ENCODE measurements around the gene TECPR1. TPM values are rescaled to one million over a fixed set of nuclear protein-coding genes. Genes with fewer than 3 reads are reported as not detected.

Gene TECPR1
- total and polyA plus RNA-seq, 2 of the 8 experiments (the other 6 are each of a cell fraction or from before 2014, with no cell fraction given) = 1.3 to 11.1 TPM

- H3K27me3 ChIP-seq (replicated peaks in 1 of 4; ENCODE audit: control insufficient read depth in 3 of 4, extremely low read depth in 1 of 4, insufficient read depth in 3 of 4, low read length in 3 of 4) = no peaks in the 10 kb centered on the region
Observed at GRCh38 chr7:98295467-98296192, 43.6 kb upstream of the TECPR1 start.

More at GRCh38 chr7:98295467-98296192, 43.6 kb upstream of the TECPR1 start:
- Histone ChIP-seq H4K20me1 (replicated peaks in 1 of 2; ENCODE audit: control insufficient read depth in 1 of 2, insufficient read depth in 2 of 2, low read length in 2 of 2) (peaks cover 15 to 26% of the 10 kb centered on the region in 2 experiments), H3K4ac (replicated peaks; ENCODE audit: insufficient read length, low read depth, low read length) (no peak overlapping the region), H2BK5ac (ENCODE audit: low read depth, low read length) (no peak overlapping the region), H3K36me3 (ENCODE audit: control insufficient read depth in 2 of 4, insufficient read depth in 4 of 4, low read length in 3 of 4) (peaks cover 9 to 20% (median 13%) of the 10 kb centered on the region in 4 experiments; a peak in 7 of 8 replicates), H3K4me3 (ENCODE audit: extremely low read depth in 1 of 4, insufficient read depth in 2 of 4, low read depth in 3 of 4, low read length in 4 of 4) (no peak overlapping the region), H3K23ac (ENCODE audit: insufficient read length) (no peak overlapping the region), H3K56ac (replicated peaks; ENCODE audit: insufficient read length, low read depth, low read length) (no peak overlapping the region), H2AFZ (ENCODE audit: low read length) (no peak overlapping the region), H2BK15ac (ENCODE audit: low read length) (no peak overlapping the region), H2BK120ac (replicated peaks; ENCODE audit: low read depth, low read length) (no peak overlapping the region), H3K14ac (ENCODE audit: insufficient read length) (no peak overlapping the region), H3K79me1 (ENCODE audit: low read depth, low read length) (no peaks in the 10 kb centered on the region), H3K79me2 (ENCODE audit: control insufficient read depth in 1 of 2, insufficient read depth in 2 of 2, low read length in 2 of 2) (no peaks in the 10 kb centered on the region; a peak in 1 of 4 replicates), H4K91ac (replicated peaks; ENCODE audit: insufficient read length, low read length) (no peak overlapping the region), H4K5ac (ENCODE audit: insufficient read length, low read depth, low read length) (no peak overlapping the region), H3K4me1 (replicated peaks in 1 of 4; ENCODE audit: control insufficient read depth in 3 of 4, insufficient read depth in 4 of 4, low read length in 3 of 4) (peaks cover 0 to 10% (median 3%) of the 10 kb centered on the region in 4 experiments; a peak in 5 of 7 replicates), H2BK20ac (ENCODE audit: low read length) (no peak overlapping the region), H2BK12ac (ENCODE audit: low read depth, low read length) (no peak overlapping the region), H3K9ac (replicated peaks in 1 of 4; ENCODE audit: extremely low read depth in 1 of 4, low read depth in 3 of 4, low read length in 3 of 4) (no peak overlapping the region), H3K27ac (ENCODE audit: low read depth, low read length) (no peak overlapping the region), H4K8ac (ENCODE audit: extremely low read depth, insufficient read depth, low read length) (no peak overlapping the region), H3K4me2 (ENCODE audit: insufficient read depth in 1 of 2, low read depth in 2 of 2, low read length in 2 of 2) (no peak overlapping the region), H3K18ac (ENCODE audit: extremely low read depth, low read length) (no peak overlapping the region), H3K23me2 (ENCODE audit: low read depth, low read length) (no peaks in the 10 kb centered on the region), H2AK5ac (ENCODE audit: low read depth, low read length) (no peak overlapping the region), H3K9me3 (ENCODE audit: insufficient read depth in 2 of 2, low read depth in 1 of 2, low read length in 1 of 2) (no peaks in the 10 kb centered on the region)
- ChIA-PET POLR2A (ENCODE audit: partially characterized antibody) (interaction anchor here (0.9 to 1.8 kb wide), 3 partner anchors 10 to 105 kb away, joined by 3 to 7 read pairs (median 5); partner anchors contain the start of gene BAIAP2L1), CTCF (ENCODE audit: partially characterized antibody) (interaction anchor here (0.8 to 8.1 kb wide), 5 partner anchors 20 to 120 kb away, joined by 3 to 57 read pairs (median 4); partner anchors contain the start of gene BAIAP2L1)
- DNase-seq (ENCODE audit: low read depth in 1 of 2, low spot score in 2 of 2) (no peak), FAIRE-seq (no peak)
- WGBS, 2 experiments (ENCODE audit: extremely low coverage in 1 of 2, insufficient coverage in 1 of 2, insufficient read length in 1 of 2, insufficient replicate concordance in 2 of 2, low coverage in 1 of 2, low lambda C conversion rate in 2 of 2, missing lambda C conversion rate in 1 of 2) = 92% methylated on average over 18 of the region's 19 CpGs; no CpG with 5 or more reads in 1 of the 2 experiments
- TF ChIP-seq KDM5A (IDR thresholded peaks at IDR 0.05; ENCODE audit: low read length) (no peak), CBX5 (IDR thresholded peaks at IDR 0.05; ENCODE audit: low read depth, low read length) (no peak), FOSL1 (IDR thresholded peaks at IDR 0.05; ENCODE audit: insufficient read depth, low read depth, low read length) (no peak), CEBPB (IDR thresholded peaks at IDR 0.05; ENCODE audit: low read depth, low read length) (no peak), TEAD4 (IDR thresholded peaks at IDR 0.05; ENCODE audit: low read depth, low read length) (no peak), NANOG (IDR thresholded peaks at IDR 0.05; ENCODE audit: insufficient read depth, low read depth, low read length, poor library complexity, severe bottlenecking) (no peak), CHD2 (IDR thresholded peaks at IDR 0.05; ENCODE audit: low read length) (no peak)
